GM19468 (cell line): Measurements from ENCODE around the gene CCDC126.

Experiments
- ATAC-seq: cut with Tn5 transposase; IDR thresholded peaks from one replicate; pipeline ENCODE4 v1.9.1; 2021; ENCODE audit warnings: mild to moderate bottlenecking, moderate library complexity, moderate number of reproducible peaks; ENCODE audit not compliant: unreplicated experiment; ENCODE audit errors: extremely low read depth

The CCDC126 gene

GRCh38 chr7:23693224-23693623 lies 96.0 kb downstream of the CCDC126 start:
- no peak for ATAC-seq
